Brain microvascular endothelial cell (primary cell): ENCODE data around the gene ARHGAP11A.

Experiments used
- DNase-seq: peaks from one replicate; pipeline ENCODE4 v3.0.0-alpha.2; 2020
- H3K27ac ChIP-seq: fragments of 250-450 bp; sonication (Bioruptor Pico); 2 replicates; pipeline ENCODE4 v1.5.1; 2020; ENCODE audit warnings: mild to moderate bottlenecking, moderate library complexity
- H3K27me3 ChIP-seq: fragments of 250-450 bp; sonication (Bioruptor Pico); replicated peaks from 2 replicates; pipeline ENCODE4 v1.5.1; 2020; ENCODE audit warnings: mild to moderate bottlenecking
- H3K36me3 ChIP-seq: fragments of 250-450 bp; sonication (Bioruptor Pico); replicated peaks from 2 replicates; pipeline ENCODE4 v1.5.1; 2020; ENCODE audit warnings: mild to moderate bottlenecking
- H3K4me3 ChIP-seq: 2 replicates; pipeline ENCODE4 v1.5.1; 2011; ENCODE audit warnings: low read depth, mild to moderate bottlenecking, control low read depth, low read length, moderate library complexity
- in situ Hi-C: cut with HindIII; loops from 2 replicates; pipeline ENCODE4 v1.10.0; 2017; ENCODE audit warnings: low sequenced_read_pairs, low pct_ligation_motif_present
- TF ChIP-seq, protein P1 (sequence below): IDR thresholded peaks from 2 replicates; pipeline ENCODE4 v1.5.1; 2011; ENCODE audit warnings: low read depth, mild to moderate bottlenecking, moderate library complexity, low read length, control low read depth, inconsistent platforms; ENCODE audit errors: missing control alignments

Gene ARHGAP11A

DNA sequence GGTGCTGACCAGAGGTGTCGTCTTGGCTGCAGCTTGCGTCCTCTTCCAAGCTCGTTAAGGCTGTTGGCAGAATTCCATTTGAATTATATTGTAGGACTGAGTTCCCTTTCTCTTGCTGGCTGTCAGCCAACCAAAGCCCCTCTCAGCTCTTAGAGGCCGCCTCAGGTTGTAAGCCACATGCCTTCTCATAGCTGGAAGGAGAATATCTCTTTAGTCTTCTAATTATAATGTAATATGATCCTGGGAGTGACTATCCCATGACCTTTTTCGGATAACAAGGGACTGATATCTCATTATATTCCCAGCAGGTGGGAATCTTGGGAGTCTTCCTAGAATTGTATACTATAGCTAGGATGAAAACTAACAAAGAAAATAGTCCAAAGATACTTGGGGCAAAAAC is 31.0 kb downstream of the ARHGAP11A start:
- Histone ChIP-seq H3K36me3 (no peaks in the 10 kb centered on the region), H3K4me3 (no peak overlapping the region), H3K27ac (no peak overlapping the region), H3K27me3 (no peaks in the 10 kb centered on the region)
- no peak for DNase-seq
- TF ChIP-seq, protein P1, sequence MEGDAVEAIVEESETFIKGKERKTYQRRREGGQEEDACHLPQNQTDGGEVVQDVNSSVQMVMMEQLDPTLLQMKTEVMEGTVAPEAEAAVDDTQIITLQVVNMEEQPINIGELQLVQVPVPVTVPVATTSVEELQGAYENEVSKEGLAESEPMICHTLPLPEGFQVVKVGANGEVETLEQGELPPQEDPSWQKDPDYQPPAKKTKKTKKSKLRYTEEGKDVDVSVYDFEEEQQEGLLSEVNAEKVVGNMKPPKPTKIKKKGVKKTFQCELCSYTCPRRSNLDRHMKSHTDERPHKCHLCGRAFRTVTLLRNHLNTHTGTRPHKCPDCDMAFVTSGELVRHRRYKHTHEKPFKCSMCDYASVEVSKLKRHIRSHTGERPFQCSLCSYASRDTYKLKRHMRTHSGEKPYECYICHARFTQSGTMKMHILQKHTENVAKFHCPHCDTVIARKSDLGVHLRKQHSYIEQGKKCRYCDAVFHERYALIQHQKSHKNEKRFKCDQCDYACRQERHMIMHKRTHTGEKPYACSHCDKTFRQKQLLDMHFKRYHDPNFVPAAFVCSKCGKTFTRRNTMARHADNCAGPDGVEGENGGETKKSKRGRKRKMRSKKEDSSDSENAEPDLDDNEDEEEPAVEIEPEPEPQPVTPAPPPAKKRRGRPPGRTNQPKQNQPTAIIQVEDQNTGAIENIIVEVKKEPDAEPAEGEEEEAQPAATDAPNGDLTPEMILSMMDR = no peak
- in situ Hi-C loops = no loop called here

DNA sequence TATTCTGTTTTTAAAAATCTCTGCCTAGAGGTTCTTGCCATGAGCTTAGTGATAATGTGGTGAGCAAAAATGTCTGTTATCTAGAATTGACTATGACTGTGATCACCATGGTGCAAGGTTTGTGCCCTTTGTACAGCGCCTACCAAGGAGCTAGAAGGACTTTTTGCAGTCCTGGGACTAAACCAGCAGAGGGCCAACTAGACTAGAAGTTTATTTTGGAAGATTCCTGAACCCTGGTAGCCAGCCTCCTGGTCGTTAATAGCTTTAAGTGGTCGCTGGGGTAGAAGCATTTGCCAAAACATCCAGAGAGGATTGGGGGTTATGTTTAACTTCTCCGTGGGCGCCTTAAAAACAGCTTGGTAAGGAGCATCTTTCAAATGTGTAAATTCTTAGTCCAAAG is 34.0 kb downstream of the ARHGAP11A start:
- DNase-seq = peak; percentile 60
- in situ Hi-C loops = no loop called here

DNA sequence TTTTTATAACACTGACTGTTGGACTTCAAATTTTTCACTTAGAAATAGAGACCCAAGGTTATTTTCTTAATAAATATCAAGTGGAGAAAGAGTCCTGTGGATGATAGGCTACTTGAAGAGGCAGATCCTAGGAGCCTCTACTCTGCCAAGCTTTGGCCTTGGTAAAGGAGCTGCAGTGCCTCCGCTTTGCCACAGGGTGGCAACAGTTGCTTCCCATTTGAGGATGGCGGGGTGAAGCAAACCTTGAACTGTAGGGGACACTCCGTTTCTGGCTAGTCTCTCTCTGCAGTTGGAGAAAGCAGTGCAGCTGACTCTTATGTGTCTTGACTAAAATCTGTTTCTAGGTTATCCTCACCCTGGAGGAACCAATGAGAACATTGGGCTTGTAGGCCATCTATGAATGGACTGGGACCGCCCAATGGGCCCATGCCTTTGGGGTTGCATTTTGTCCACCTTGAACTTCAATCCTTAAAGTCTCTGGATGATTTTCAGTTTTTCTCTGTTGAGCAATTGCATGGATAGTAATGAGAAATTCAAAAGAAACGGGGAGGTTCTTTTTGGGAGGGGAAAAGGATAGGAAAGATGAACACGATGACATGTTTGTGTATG is 36.0 kb downstream of the ARHGAP11A start:
- no peak overlapping the region for H3K27ac ChIP-seq
- TF ChIP-seq, protein P1 = peak; percentile 98
- H3K27me3 ChIP-seq = no peaks in the 10 kb centered on the region
- in situ Hi-C loops = loop anchor here (25.0 kb wide), 2 partner anchors 161 to 486 kb away; no protein-coding TSS in a partner anchor
- DNase-seq = peak; percentile 56
- H3K36me3 ChIP-seq = no peaks in the 10 kb centered on the region
- no peak overlapping the region for H3K4me3 ChIP-seq

More for the DNA sequence above, 34.0 kb downstream of the ARHGAP11A start:
- no peaks in the 10 kb centered on the region for H3K36me3 ChIP-seq
- H3K27ac ChIP-seq = no peak overlapping the region
- no peaks in the 10 kb centered on the region for H3K27me3 ChIP-seq
- no peak overlapping the region for H3K4me3 ChIP-seq
- TF ChIP-seq, protein P1 = peak; percentile 77

DNA sequence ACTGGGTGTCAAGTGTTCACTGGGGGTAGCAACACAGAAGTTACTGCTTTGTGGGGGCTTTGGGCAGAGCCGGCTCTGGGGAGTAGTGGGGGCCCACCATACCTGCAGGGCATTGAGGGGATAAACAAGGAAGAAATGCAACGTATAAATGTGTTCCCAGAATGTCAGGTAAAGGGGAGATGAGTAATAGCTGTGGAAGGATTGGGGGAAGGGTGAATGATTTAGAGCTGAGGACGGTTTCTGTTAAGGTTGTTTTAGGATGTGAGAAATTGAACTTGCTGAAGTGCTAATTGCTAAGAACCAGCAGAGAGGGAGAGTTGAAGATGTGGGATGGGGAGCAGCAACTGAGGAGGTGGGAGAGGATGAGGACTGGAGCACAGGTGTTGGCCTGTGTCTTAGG is 36.9 kb downstream of the ARHGAP11A start:
- Histone ChIP-seq H3K27me3 (no peaks in the 10 kb centered on the region), H3K36me3 (no peaks in the 10 kb centered on the region), H3K4me3 (no peak overlapping the region), H3K27ac (no peak overlapping the region)
- TF ChIP-seq, protein P1 = no peak
- in situ Hi-C loops = loop anchor here (25.0 kb wide), 2 partner anchors 160 to 485 kb away; no protein-coding TSS in a partner anchor
- DNase-seq = no peak

DNA sequence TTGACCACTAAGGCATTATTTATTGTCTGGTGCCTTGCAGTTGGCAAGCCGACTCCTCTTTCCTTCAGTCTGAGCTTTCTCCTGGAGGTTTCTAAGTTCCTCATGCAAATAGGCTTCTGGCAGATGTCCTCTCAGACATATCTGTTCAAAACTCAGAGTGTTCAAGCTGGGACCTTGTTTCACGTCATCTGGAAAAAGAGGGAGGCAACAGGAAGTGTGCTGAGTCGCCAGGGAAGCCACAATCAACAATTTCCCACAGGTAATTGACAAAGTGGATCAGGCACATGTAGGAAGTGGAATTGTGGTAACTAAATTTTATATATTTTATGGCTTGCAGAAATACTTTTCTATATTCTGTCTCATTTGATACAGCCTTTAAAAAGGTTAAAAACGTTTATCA is 40.8 kb downstream of the ARHGAP11A start:
- DNase-seq = no peak
- in situ Hi-C loops = loop anchor here (25.0 kb wide), 2 partner anchors 156 to 481 kb away; no protein-coding TSS in a partner anchor
- Histone ChIP-seq H3K27me3 (no peaks in the 10 kb centered on the region), H3K27ac (no peak overlapping the region), H3K4me3 (no peak overlapping the region), H3K36me3 (no peaks in the 10 kb centered on the region)
- TF ChIP-seq, protein P1 = no peak

DNA sequence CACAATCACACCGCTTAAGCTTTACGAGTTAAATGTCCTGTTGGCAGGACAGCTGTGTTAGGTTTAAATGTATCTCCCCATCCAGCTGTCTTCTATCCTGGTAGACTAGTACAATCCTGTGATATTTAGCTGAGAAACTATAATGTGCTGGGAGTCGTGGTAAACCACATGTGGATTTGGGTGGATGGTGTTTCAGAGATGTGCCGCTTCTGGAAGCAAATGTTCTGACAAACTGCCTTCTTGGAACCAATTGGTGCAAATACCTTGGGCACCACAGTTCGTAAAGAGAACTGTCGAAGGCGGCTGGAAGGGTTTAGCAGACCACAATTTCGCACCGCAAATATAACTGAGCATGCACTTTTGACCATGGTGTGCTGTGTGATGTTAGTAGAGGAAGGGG is 41.2 kb downstream of the ARHGAP11A start:
- H3K4me3 ChIP-seq = no peak overlapping the region
- no peak overlapping the region for H3K27ac ChIP-seq
- TF ChIP-seq, protein P1 = no peak
- DNase-seq = no peak
- H3K27me3 ChIP-seq = no peaks in the 10 kb centered on the region
- H3K36me3 ChIP-seq = no peaks in the 10 kb centered on the region
- in situ Hi-C loops = loop anchor here (25.0 kb wide), 2 partner anchors 156 to 481 kb away; no protein-coding TSS in a partner anchor
